GM21515 (cell line): ENCODE results near the gene VWA7.
A peak's percentile ranks its signal among the peaks of the same experiment; 100 is the strongest.

Experiments
- ATAC-seq: cut with Tn5 transposase; IDR thresholded peaks from one replicate; pipeline ENCODE4 v1.9.1; 2021; ENCODE audit not compliant: unreplicated experiment

Gene VWA7

GRCh38 chr6:31732029-31732428 lies 45.1 kb downstream of the VWA7 start:
- ATAC-seq, result no peak

GRCh38 chr6:31730631-31731086 lies 46.5 kb downstream of the VWA7 start:
- no peak for ATAC-seq

GRCh38 chr6:31729979-31730630 lies 47.0 kb downstream of the VWA7 start:
- ATAC-seq, result peak; percentile 37

GRCh38 chr6:31729515-31729978 lies 47.6 kb downstream of the VWA7 start:
- peak; percentile 41 for ATAC-seq

- ATAC-seq, result no peak
Observed at GRCh38 chr6:31728767-31729514, 48.2 kb downstream of the VWA7 start, which contains the start of gene DDAH2. Gene DDAH2, minus strand, starts transcription at chr6:31729299. Its CDS starts 138 bp downstream, at chr6:31729161.

GRCh38 chr6:31727717-31728671 lies 49.1 kb downstream of the VWA7 start:
- no peak for ATAC-seq

GRCh38 chr6:31727034-31727716 lies 50.0 kb downstream of the VWA7 start:
- no peak for ATAC-seq

GRCh38 chr6:31725502-31726350 lies 51.4 kb downstream of the VWA7 start:
- no peak for ATAC-seq

- no peak for ATAC-seq
Observed at GRCh38 chr6:31723980-31724691, 53.0 kb downstream of the VWA7 start.

- no peak for ATAC-seq
Observed at GRCh38 chr6:31723245-31723979, 53.7 kb downstream of the VWA7 start, which contains the start of gene MPIG6B. Gene MPIG6B, plus strand, starts transcription at chr6:31723373. Its CDS starts 11 bp downstream, at chr6:31723384.

- no peak for ATAC-seq
Observed at GRCh38 chr6:31722173-31722572, 55.0 kb downstream of the VWA7 start.

GRCh38 chr6:31721351-31722020 lies 55.6 kb downstream of the VWA7 start, which contains the start of gene LY6G6C:
Gene LY6G6C, minus strand, starts transcription at chr6:31721746. Its CDS starts 67 bp downstream, at chr6:31721679.
- ATAC-seq, result no peak

GRCh38 chr6:31720196-31720770 lies 56.8 kb downstream of the VWA7 start:
- no peak for ATAC-seq

GRCh38 chr6:31719001-31719400 lies 58.1 kb downstream of the VWA7 start:
- ATAC-seq, result no peak

- no peak for ATAC-seq
Observed at GRCh38 chr6:31718265-31718664, 58.9 kb downstream of the VWA7 start.

- ATAC-seq, result no peak
Observed at GRCh38 chr6:31717499-31718222, 59.5 kb downstream of the VWA7 start.
